Body of pancreas (tissue), 4 donors: Measurements from ENCODE around the gene IL3. TPM values are rescaled to one million over a fixed set of nuclear protein-coding genes. Genes with fewer than 3 reads are reported as not detected.
A peak's percentile ranks its signal among the peaks of the same experiment; 100 is the strongest.

Experiments
- ATAC-seq: fragments of 150-250 bp; one replicate; pipeline ENCODE4 v1.9.1; 2016
- DNase-seq, 4 donors: peaks; one replicate each; pipeline ENCODE4 v3.0.0-alpha.2; 2019
- H3K27ac ChIP-seq, 4 donors: fragments of 200-600 bp; sonication (generic); 1 replicate in 3 of 4; 2 replicates in 1 of 4; pipeline versions ENCODE4 v1.5.1 to v1.6.1; 2016 to 2019; ENCODE audit warnings: mild to moderate bottlenecking in 1 of 4, mixed read lengths in 1 of 4, moderate library complexity in 1 of 4
- H3K27me3 ChIP-seq, 2 donors: fragments of 200-600 bp; sonication (generic); one replicate each; pipeline ENCODE4 v1.6.0; 2016; ENCODE audit warnings: mild to moderate bottlenecking in 1 of 2
- H3K36me3 ChIP-seq, 2 donors: fragments of 200-600 bp; sonication (generic); replicated peaks in 1 of 2; 2 replicates each; pipeline ENCODE4 v1.5.1; 2016; ENCODE audit warnings: low read depth in 2 of 2; ENCODE audit not compliant: insufficient read depth in 1 of 2
- H3K4me1 ChIP-seq: fragments of 200-600 bp; sonication (generic); one replicate; pipeline ENCODE4 v1.6.0; 2016
- H3K4me3 ChIP-seq, 2 donors: fragments of 200-600 bp; sonication (generic); 1 replicate in 1 of 2; 2 replicates in 1 of 2; pipeline ENCODE4 v1.5.1; 2016 to 2019
- H3K9me3 ChIP-seq, 3 donors: fragments of 200-600 bp; sonication (generic); 1 replicate in 2 of 3; 2 replicates in 1 of 3; pipeline ENCODE4 v1.5.1; 2016
- CTCF ChIP-seq, 7 experiments: fragments of 450-650 bp in 4 of 7; fragments of 200-600 bp in 3 of 7; sonication (generic) in 3 of 7; IDR thresholded peaks; one replicate each; pipeline ENCODE4 v1.5.1; 2016 to 2019; ENCODE audit warnings: antibody characterized with exemption in 7 of 7
- POLR2A ChIP-seq, 3 donors: fragments of 450-650 bp; IDR thresholded peaks; one replicate each; pipeline ENCODE4 v1.6.1; 2016; ENCODE audit warnings: antibody characterized with exemption in 3 of 3, mild to moderate bottlenecking in 2 of 3
- WGBS, 2 donors: methylation state at CpG; one replicate each; pipeline ENCODE4 v1.1.5; 2017; 5-methylcytosine and 5-hydroxymethylcytosine counted together
- intact Hi-C: fragments of 100-400 bp; cut with DNase I; formaldehyde crosslinking; loops from one replicate; pipeline ENCODE4 v1.15.1; 2023
- total RNA-seq, 2 donors: library from RNA; depleted of rRNA; stranded (reverse); fragments of >200 nt; gene quantifications; one replicate each; pipeline ENCODE4 v1.1.0, GENCODE V29; 2016

IL3 gene
- total RNA-seq, 2 donors from 2014 or later: not detected

- DNase-seq (no peak), ATAC-seq (no peak)
- intact Hi-C loops: no loop called here
- H3K4me1 ChIP-seq: no peaks in the 10 kb centered on the region
- no peak overlapping the region for H3K27ac ChIP-seq
- whole genome bisulfite sequencing, 2 donors: 66 to 68% methylated on average over 9 of the region's 9 CpGs
- H3K9me3 ChIP-seq: no peaks in the 10 kb centered on the region
- no peaks in the 10 kb centered on the region for H3K36me3 ChIP-seq
- no peaks in the 10 kb centered on the region for H3K27me3 ChIP-seq
- no peak overlapping the region for H3K4me3 ChIP-seq
- TF ChIP-seq CTCF (IDR thresholded peaks at IDR 0.05) (no peak), POLR2A (IDR thresholded peaks at IDR 0.05) (no peak)
Measured at GRCh38 chr5:132054697-132055440, 5.6 kb upstream of the IL3 start.

GRCh38 chr5:132055441-132055807 lies 5.0 kb upstream of the IL3 start:
- H3K36me3 ChIP-seq: no peaks in the 10 kb centered on the region
- intact Hi-C loops: no loop called here
- H3K27me3 ChIP-seq: no peaks in the 10 kb centered on the region
- no peaks in the 10 kb centered on the region for H3K9me3 ChIP-seq
- no peak for ATAC-seq
- H3K4me3 ChIP-seq: no peak overlapping the region
- H3K27ac ChIP-seq: no peak overlapping the region
- DNase-seq: peak in 1 of 4 donors; percentile 2
- 71 to 100% methylated on average over 1 of the region's 1 CpG for WGBS, 2 donors
- no peaks in the 10 kb centered on the region for H3K4me1 ChIP-seq
- TF ChIP-seq POLR2A (IDR thresholded peaks at IDR 0.05): no peak
- no peak for TF ChIP-seq CTCF (IDR thresholded peaks at IDR 0.05)

- TF ChIP-seq POLR2A (IDR thresholded peaks at IDR 0.05) (no peak), CTCF (IDR thresholded peaks at IDR 0.05) (no peak)
- Histone ChIP-seq H3K9me3 (no peaks in the 10 kb centered on the region), H3K27ac (no peak overlapping the region), H3K36me3 (no peaks in the 10 kb centered on the region), H3K27me3 (no peaks in the 10 kb centered on the region), H3K4me1 (no peaks in the 10 kb centered on the region), H3K4me3 (no peak overlapping the region)
- intact Hi-C loops: no loop called here
- WGBS, 2 donors: 69 to 75% methylated on average over 11 of the region's 12 CpGs
- ATAC-seq: no peak
- DNase-seq: peak in 1 of 4 donors; percentile 4
Measured at GRCh38 chr5:132055808-132056609, 4.4 kb upstream of the IL3 start.

- no peak overlapping the region for H3K27ac ChIP-seq
- ATAC-seq (no peak), DNase-seq (peak in 1 of 4 donors; percentile 3)
- no peaks in the 10 kb centered on the region for H3K27me3 ChIP-seq
- no peaks in the 10 kb centered on the region for H3K4me1 ChIP-seq
- no peaks in the 10 kb centered on the region for H3K9me3 ChIP-seq
- H3K36me3 ChIP-seq: no peaks in the 10 kb centered on the region
- intact Hi-C loops: no loop called here
- no peak for TF ChIP-seq CTCF (IDR thresholded peaks at IDR 0.05)
- TF ChIP-seq POLR2A (IDR thresholded peaks at IDR 0.05): no peak
- H3K4me3 ChIP-seq: no peak overlapping the region
- 83 to 91% methylated on average over 13 of the region's 14 CpGs for WGBS, 2 donors
Measured at GRCh38 chr5:132056610-132057497, 3.6 kb upstream of the IL3 start.
